ENCODE measurements around the gene PPFIA1.

Gene PPFIA1

GRCh38 chr11:70433038-70433437 lies 162.5 kb downstream of the PPFIA1 start:
- H3K27me3 Mint-ChIP-seq = peaks cover 81% of the 10 kb centered on the region
- peaks cover 2% of the 10 kb centered on the region for H3K36me3 Mint-ChIP-seq
- no peak overlapping the region for H3K27ac Mint-ChIP-seq
- H3K9me3 Mint-ChIP-seq = peaks cover 2% of the 10 kb centered on the region
- H3K4me3 Mint-ChIP-seq = no peak overlapping the region
- H3K4me1 Mint-ChIP-seq = peaks cover 20% of the 10 kb centered on the region
- ATAC-seq = no peak

- H3K4me3 Mint-ChIP-seq = no peak overlapping the region
- H3K27me3 Mint-ChIP-seq = peaks cover 81% of the 10 kb centered on the region
- no peak for ATAC-seq
- H3K9me3 Mint-ChIP-seq = peaks cover 2% of the 10 kb centered on the region
- H3K4me1 Mint-ChIP-seq = peaks cover 22% of the 10 kb centered on the region
- H3K36me3 Mint-ChIP-seq = peaks cover 4% of the 10 kb centered on the region
- H3K27ac Mint-ChIP-seq = no peak overlapping the region
Measured at GRCh38 chr11:70433526-70433925, 163.0 kb downstream of the PPFIA1 start.
